SU-DHL-6 (cell line): ENCODE measurements around the gene ATXN7L1.

Source experiments
- H2AFZ ChIP-seq: fragments of 200-600 bp; sonication (generic); 2 replicates; pipeline ENCODE4 v1.6.1; 2014; ENCODE audit warnings: low read depth, mild to moderate bottlenecking, moderate library complexity, mixed read lengths, antibody characterized with exemption, low read length; ENCODE audit not compliant: severe bottlenecking
- H3F3A ChIP-seq: fragments of 200-600 bp; shearing (Covaris generic); 2 replicates; pipeline ENCODE4 v1.6.0; 2016; ENCODE audit warnings: antibody characterized with exemption, mild to moderate bottlenecking; ENCODE audit not compliant: insufficient read depth
- H3K27ac ChIP-seq: fragments of 200-600 bp; sonication (generic); 2 replicates; pipeline ENCODE4 v1.5.1; 2016; ENCODE audit warnings: low read depth, mild to moderate bottlenecking, low read length, moderate library complexity, mixed read lengths
- H3K27me3 ChIP-seq: fragments of 200-600 bp; sonication (generic), shearing (Covaris generic); 2 replicates; pipeline ENCODE4 v1.6.0; 2014; ENCODE audit warnings: mild to moderate bottlenecking, low read length
- H3K36me3 ChIP-seq: fragments of 200-600 bp; sonication (generic); 2 replicates; pipeline ENCODE4 v1.6.1; 2014; ENCODE audit warnings: mild to moderate bottlenecking, low read length, mixed read lengths
- H3K4me2 ChIP-seq: fragments of 300-600, 200-600 bp; shearing (Covaris generic), sonication (generic); 2 replicates; pipeline ENCODE4 v1.6.0; 2014; ENCODE audit warnings: low read length, low read depth, mild to moderate bottlenecking; ENCODE audit not compliant: poor library complexity, severe bottlenecking
- H3K4me3 ChIP-seq: fragments of 200-600 bp; sonication (generic); 2 replicates; pipeline ENCODE4 v1.5.1; 2014; ENCODE audit warnings: antibody characterized with exemption, low read length, mild to moderate bottlenecking, mixed read lengths; ENCODE audit not compliant: insufficient read depth, poor library complexity, severe bottlenecking
- H3K79me2 ChIP-seq: fragments of 200-600 bp; sonication (generic); 2 replicates; pipeline ENCODE4 v1.6.1; 2014; ENCODE audit warnings: mild to moderate bottlenecking, low read length, moderate library complexity; ENCODE audit not compliant: insufficient read depth
- H3K9ac ChIP-seq: fragments of 200-600 bp; sonication (generic); 2 replicates; pipeline ENCODE4 v1.7.0; 2014; ENCODE audit warnings: mild to moderate bottlenecking, low read length
- H3K9me2 ChIP-seq: fragments of 200-600 bp; sonication (generic); replicated peaks from 2 replicates; pipeline ENCODE4 v1.6.1; 2014; ENCODE audit warnings: low read length; ENCODE audit not compliant: insufficient read depth
- H3K9me3 ChIP-seq: fragments of 200-600 bp; sonication (generic); 2 replicates; pipeline ENCODE4 v1.6.1; 2014; ENCODE audit warnings: low read length, mixed read lengths; ENCODE audit not compliant: insufficient read depth
- H4K20me1 ChIP-seq: fragments of 200-600 bp; sonication (generic); 2 replicates; pipeline ENCODE4 v1.6.1; 2014; ENCODE audit warnings: low read depth, mild to moderate bottlenecking, antibody characterized with exemption, low read length, moderate library complexity, mixed read lengths
- EZH2phosphoT487 ChIP-seq: fragments of 200-600 bp; sonication (generic), shearing (Covaris generic); conservative IDR thresholded peaks from 2 replicates; pipeline ENCODE4 v1.6.1; 2018; ENCODE audit warnings: mild to moderate bottlenecking, antibody characterized with exemption, low read length, moderate library complexity, mixed read lengths
- TF ChIP-seq, protein P1 (sequence below): fragments of 200-600 bp; sonication (generic); IDR thresholded peaks from one replicate; pipeline ENCODE4 v1.5.1; 2017; ENCODE audit warnings: antibody characterized with exemption, mild to moderate bottlenecking, low read length, moderate library complexity; ENCODE audit not compliant: insufficient read depth, poor library complexity, severe bottlenecking

Gene ATXN7L1

DNA sequence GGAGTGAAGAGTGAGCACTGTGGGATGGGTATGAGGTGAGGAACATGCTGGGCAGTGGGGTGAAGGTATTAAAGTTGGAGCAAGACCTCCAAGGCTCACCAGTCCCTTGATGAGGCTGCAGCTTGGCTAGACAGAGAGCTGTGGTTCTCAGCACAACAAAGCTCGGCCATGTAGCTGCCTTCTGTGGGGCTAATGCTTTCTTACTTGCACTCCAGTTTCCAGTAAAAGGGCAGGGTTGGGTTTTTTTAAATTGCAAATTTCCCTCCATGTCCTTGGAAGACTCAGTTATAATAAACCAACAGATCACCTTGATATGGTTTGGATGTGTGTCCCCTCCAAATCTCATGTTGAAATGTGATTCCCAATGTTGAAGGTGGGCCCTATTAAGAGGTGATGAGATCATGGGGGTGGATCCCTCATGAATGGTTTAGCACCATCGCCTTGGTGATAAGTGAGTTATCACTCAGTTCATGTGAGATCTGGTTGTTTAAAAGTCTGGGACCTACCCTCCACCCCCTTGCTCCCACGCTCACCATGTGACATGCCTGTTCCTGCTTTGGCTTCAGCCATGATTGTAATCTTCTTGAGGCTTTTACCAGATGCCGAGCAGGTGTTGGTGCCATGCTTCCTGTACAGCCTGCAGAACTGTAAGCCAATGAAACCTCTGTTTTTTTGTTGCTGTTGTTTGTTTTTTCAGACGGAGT is 55.9 kb downstream of the ATXN7L1 start:
- Histone ChIP-seq H3F3A (no peaks in the 10 kb centered on the region), H3K27me3 (no peaks in the 10 kb centered on the region), H3K79me2 (no peaks in the 10 kb centered on the region), H3K4me3 (no peak overlapping the region), H3K36me3 (no peaks in the 10 kb centered on the region), H3K9me3 (no peaks in the 10 kb centered on the region), H3K27ac (no peak overlapping the region), H3K9me2 (no peaks in the 10 kb centered on the region), H4K20me1 (no peaks in the 10 kb centered on the region), H3K9ac (no peak overlapping the region), H3K4me2 (no peak overlapping the region), H2AFZ (no peak overlapping the region)
- TF ChIP-seq EZH2phosphoT487, result no peak
- TF ChIP-seq, protein P1, sequence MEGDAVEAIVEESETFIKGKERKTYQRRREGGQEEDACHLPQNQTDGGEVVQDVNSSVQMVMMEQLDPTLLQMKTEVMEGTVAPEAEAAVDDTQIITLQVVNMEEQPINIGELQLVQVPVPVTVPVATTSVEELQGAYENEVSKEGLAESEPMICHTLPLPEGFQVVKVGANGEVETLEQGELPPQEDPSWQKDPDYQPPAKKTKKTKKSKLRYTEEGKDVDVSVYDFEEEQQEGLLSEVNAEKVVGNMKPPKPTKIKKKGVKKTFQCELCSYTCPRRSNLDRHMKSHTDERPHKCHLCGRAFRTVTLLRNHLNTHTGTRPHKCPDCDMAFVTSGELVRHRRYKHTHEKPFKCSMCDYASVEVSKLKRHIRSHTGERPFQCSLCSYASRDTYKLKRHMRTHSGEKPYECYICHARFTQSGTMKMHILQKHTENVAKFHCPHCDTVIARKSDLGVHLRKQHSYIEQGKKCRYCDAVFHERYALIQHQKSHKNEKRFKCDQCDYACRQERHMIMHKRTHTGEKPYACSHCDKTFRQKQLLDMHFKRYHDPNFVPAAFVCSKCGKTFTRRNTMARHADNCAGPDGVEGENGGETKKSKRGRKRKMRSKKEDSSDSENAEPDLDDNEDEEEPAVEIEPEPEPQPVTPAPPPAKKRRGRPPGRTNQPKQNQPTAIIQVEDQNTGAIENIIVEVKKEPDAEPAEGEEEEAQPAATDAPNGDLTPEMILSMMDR, result no peak

DNA sequence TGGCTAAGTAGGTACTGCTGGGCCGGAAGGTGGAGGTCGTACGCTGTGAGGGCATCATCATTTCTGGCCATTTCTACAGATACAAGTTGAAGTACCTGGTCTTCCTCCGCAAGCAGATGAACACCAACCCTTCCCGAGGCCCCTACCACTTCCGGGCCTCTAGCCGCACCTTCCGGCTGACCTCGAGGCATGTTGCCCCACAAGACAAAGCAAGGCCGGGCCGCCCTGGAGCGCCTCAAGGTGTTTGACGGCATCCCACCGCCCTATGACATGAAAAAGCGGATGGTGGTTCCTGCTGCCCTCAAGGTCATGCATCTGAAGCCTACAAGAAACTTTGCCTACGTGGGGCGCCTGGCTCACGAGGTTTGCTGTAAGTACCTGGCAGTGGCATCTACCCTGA is 56.8 kb downstream of the ATXN7L1 start:
- Histone ChIP-seq H3K27ac (no peak overlapping the region), H3K9me3 (no peaks in the 10 kb centered on the region), H3K36me3 (no peaks in the 10 kb centered on the region), H3K4me3 (no peak overlapping the region), H3K79me2 (no peaks in the 10 kb centered on the region), H2AFZ (no peak overlapping the region), H3K9me2 (no peaks in the 10 kb centered on the region), H3K4me2 (no peak overlapping the region), H3K9ac (no peak overlapping the region), H3F3A (no peaks in the 10 kb centered on the region), H3K27me3 (no peaks in the 10 kb centered on the region), H4K20me1 (no peaks in the 10 kb centered on the region)
- no peak for TF ChIP-seq EZH2phosphoT487
- TF ChIP-seq, protein P1, result no peak

DNA sequence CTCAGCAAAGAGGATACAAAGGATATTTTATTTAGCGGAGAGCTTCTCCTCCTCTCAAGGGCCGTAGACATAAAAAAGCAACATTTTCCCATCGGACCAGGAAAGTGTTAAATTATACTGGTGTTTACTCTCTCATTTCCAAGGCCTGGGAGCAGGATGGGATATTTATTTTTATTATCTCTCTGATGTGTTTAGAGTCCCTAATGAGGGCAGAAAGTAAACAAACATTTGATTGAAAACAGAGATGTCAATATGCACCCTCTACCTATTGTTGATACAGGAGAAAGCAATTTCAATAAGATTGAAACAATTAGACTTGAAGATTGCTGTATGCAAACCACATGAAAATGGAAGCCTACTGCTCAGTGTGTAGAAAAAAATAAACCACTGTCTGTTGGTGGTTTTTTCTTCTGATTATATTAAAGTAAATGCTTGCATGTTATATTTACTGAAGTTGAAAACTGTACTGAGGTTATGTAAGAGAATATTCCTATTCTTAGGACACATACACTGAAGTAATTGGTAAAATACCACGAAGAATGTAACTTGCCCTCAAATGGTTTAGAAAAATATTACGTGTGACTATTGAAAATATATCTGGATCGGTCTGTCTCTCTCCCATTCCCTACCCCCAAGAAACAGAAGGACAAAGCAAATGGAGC is 59.3 kb downstream of the ATXN7L1 start:
- Histone ChIP-seq H3K27ac (no peak overlapping the region), H3K27me3 (no peaks in the 10 kb centered on the region), H4K20me1 (no peaks in the 10 kb centered on the region), H3K9ac (no peak overlapping the region), H3K4me3 (no peak overlapping the region), H3K9me3 (no peaks in the 10 kb centered on the region), H3K36me3 (no peaks in the 10 kb centered on the region), H2AFZ (no peak overlapping the region), H3K79me2 (no peaks in the 10 kb centered on the region), H3K4me2 (no peak overlapping the region), H3F3A (no peaks in the 10 kb centered on the region), H3K9me2 (no peaks in the 10 kb centered on the region)
- TF ChIP-seq, protein P1, result no peak
- no peak for TF ChIP-seq EZH2phosphoT487
